WI38 (cell line): ENCODE measurements around the gene SELENOW.

Experiments
- H3K4me3 ChIP-seq: 2 replicates; pipeline ENCODE4 v1.5.1; 2011; ENCODE audit warnings: low read depth, mild to moderate bottlenecking, control low read depth, low read length
- CTCF ChIP-seq: IDR thresholded peaks from 2 replicates; pipeline ENCODE4 v1.5.1; 2012; ENCODE audit warnings: low read depth, mild to moderate bottlenecking, control low read depth, low read length

SELENOW gene

GRCh38 chr19:47740866-47741519, 37.5 kb upstream of the SELENOW start:
- no peak for TF ChIP-seq CTCF
- H3K4me3 ChIP-seq, result no peak overlapping the region

GRCh38 chr19:47741544-47742140, 36.9 kb upstream of the SELENOW start:
- H3K4me3 ChIP-seq, result no peak overlapping the region
- no peak for TF ChIP-seq CTCF

GRCh38 chr19:47742634-47743033, 35.9 kb upstream of the SELENOW start:
- no peak overlapping the region; the same call in 1 of the 2 replicates for H3K4me3 ChIP-seq
- TF ChIP-seq CTCF, result no peak

GRCh38 chr19:47745010-47745901, 33.2 kb upstream of the SELENOW start, which contains the start of gene NOP53:
NOP53 (plus strand) TSS chr19:47745546; CDS start chr19:47745560, 14 bp downstream.
- TF ChIP-seq CTCF, result no peak

GRCh38 chr19:47746129-47746528, 32.4 kb upstream of the SELENOW start:
- H3K4me3 ChIP-seq, result peak overlapping the region; percentile 80

More at GRCh38 chr19:47745010-47745901, 33.2 kb upstream of the SELENOW start, which contains the start of gene NOP53:
- peak within 1 kb of the TSS; percentile 80 for H3K4me3 ChIP-seq

- H3K4me3 ChIP-seq, result no peak overlapping the region
- TF ChIP-seq CTCF, result no peak
Measured at GRCh38 chr19:47749326-47749725, 29.2 kb upstream of the SELENOW start.

- H3K4me3 ChIP-seq, result no peak overlapping the region
Measured at GRCh38 chr19:47750752-47751151, 27.8 kb upstream of the SELENOW start.

More at GRCh38 chr19:47750752-47751151, 27.8 kb upstream of the SELENOW start:
- TF ChIP-seq CTCF, result no peak
